Smooth muscle cell (in vitro differentiated cells): ENCODE results near the gene FMOD. TPM values are rescaled to one million over a fixed set of nuclear protein-coding genes. Genes with fewer than 3 reads are reported as not detected.
"Not testable (repeated sequence)": the region's sequence is repeated elsewhere in the genome, so short reads cannot be mapped to it uniquely, and the experiment has no call there.

Experiments used
- DNase-seq: peaks from one replicate; lab custom pipeline; 2025; ENCODE audit not compliant: unreplicated experiment; lab: John Stamatoyannopoulos, UW
- H2AFZ ChIP-seq: fragments of 200-600 bp; sonication (generic); 2 replicates; pipeline ENCODE4 v1.6.0; 2016; ENCODE audit warnings: antibody characterized with exemption, low read depth, mild to moderate bottlenecking
- H3F3A ChIP-seq: fragments of 200-600 bp; sonication (generic); 2 replicates; pipeline ENCODE4 v1.6.0; 2017; ENCODE audit warnings: antibody characterized with exemption, low read depth
- H3K27ac ChIP-seq: fragments of 200-600 bp; sonication (generic); 2 replicates; pipeline ENCODE4 v1.5.1; 2016; ENCODE audit warnings: low read depth, mild to moderate bottlenecking
- H3K27me3 ChIP-seq: fragments of 200-600 bp; sonication (generic); 2 replicates; pipeline ENCODE4 v1.6.1; 2016; ENCODE audit warnings: low read depth, mild to moderate bottlenecking
- H3K36me3 ChIP-seq: fragments of 200-600 bp; sonication (generic); 2 replicates; pipeline ENCODE4 v1.5.1; 2016; ENCODE audit warnings: low read depth
- H3K4me1 ChIP-seq: fragments of 200-600 bp; sonication (generic); 2 replicates; pipeline ENCODE4 v1.5.1; 2016; ENCODE audit warnings: low read depth
- H3K4me2 ChIP-seq: fragments of 200-600 bp; sonication (generic); 2 replicates; pipeline ENCODE4 v1.6.0; 2016; ENCODE audit warnings: mild to moderate bottlenecking
- H3K4me3 ChIP-seq: fragments of 200-600 bp; sonication (generic); 2 replicates; pipeline ENCODE4 v1.5.1; 2016; ENCODE audit warnings: mild to moderate bottlenecking
- H3K79me2 ChIP-seq: fragments of 200-600 bp; sonication (generic); 2 replicates; pipeline ENCODE4 v1.6.0; 2016; ENCODE audit warnings: low read depth, mild to moderate bottlenecking
- H3K9ac ChIP-seq: fragments of 200-600 bp; sonication (generic); 2 replicates; pipeline ENCODE4 v1.6.0; 2016; ENCODE audit warnings: low read depth
- H3K9me3 ChIP-seq: fragments of 200-600 bp; sonication (generic); replicated peaks from 2 replicates; pipeline ENCODE4 v1.5.1; 2016; ENCODE audit warnings: low read depth
- H4K20me1 ChIP-seq: fragments of 200-600 bp; sonication (generic); 2 replicates; pipeline ENCODE4 v1.6.0; 2016; ENCODE audit warnings: low read depth
- WGBS: methylation state at CpG from one replicate; pipeline ENCODE4 v1.1.7; 2016; ENCODE audit warnings: low lambda C conversion rate; 5-methylcytosine and 5-hydroxymethylcytosine counted together
- polyA plus RNA-seq: library from polyadenylated mRNA; unstranded; fragments of >200 nt; fragmentation: Nextera tagmentation; extraction: Ambion mirVana; gene quantifications from 2 replicates; pipeline ENCODE4 v1.2.1, GENCODE V29; 2016
- total RNA-seq: library from RNA; depleted of rRNA; stranded (reverse); fragments of >200 nt; gene quantifications from 2 replicates; pipeline ENCODE4 v1.2.3, GENCODE V29; 2014
- TF ChIP-seq, protein P1 (sequence below): fragments of 200-600 bp; sonication (generic); IDR thresholded peaks from 2 replicates; pipeline ENCODE4 v1.5.1; 2017; ENCODE audit warnings: borderline replicate concordance, mild to moderate bottlenecking, antibody characterized with exemption; ENCODE audit not compliant: insufficient read depth, poor library complexity, severe bottlenecking

FMOD gene
- total and polyA plus RNA-seq, 2 experiments from 2014 or later: 247 to 369 TPM

- Histone ChIP-seq H4K20me1 (peaks cover 21% of the 10 kb centered on the region), H3K27me3 (no peaks in the 10 kb centered on the region), H3K4me1 (peaks cover 19% of the 10 kb centered on the region), H3K4me3 (no peak overlapping the region), H2AFZ (no peak overlapping the region), H3F3A (peaks cover under 1% of the 10 kb centered on the region), H3K27ac (no peak overlapping the region), H3K9me3 (no peaks in the 10 kb centered on the region), H3K4me2 (no peak overlapping the region), H3K9ac (no peak overlapping the region), H3K79me2 (peaks cover 10% of the 10 kb centered on the region), H3K36me3 (no peaks in the 10 kb centered on the region)
- TF ChIP-seq, protein P1, sequence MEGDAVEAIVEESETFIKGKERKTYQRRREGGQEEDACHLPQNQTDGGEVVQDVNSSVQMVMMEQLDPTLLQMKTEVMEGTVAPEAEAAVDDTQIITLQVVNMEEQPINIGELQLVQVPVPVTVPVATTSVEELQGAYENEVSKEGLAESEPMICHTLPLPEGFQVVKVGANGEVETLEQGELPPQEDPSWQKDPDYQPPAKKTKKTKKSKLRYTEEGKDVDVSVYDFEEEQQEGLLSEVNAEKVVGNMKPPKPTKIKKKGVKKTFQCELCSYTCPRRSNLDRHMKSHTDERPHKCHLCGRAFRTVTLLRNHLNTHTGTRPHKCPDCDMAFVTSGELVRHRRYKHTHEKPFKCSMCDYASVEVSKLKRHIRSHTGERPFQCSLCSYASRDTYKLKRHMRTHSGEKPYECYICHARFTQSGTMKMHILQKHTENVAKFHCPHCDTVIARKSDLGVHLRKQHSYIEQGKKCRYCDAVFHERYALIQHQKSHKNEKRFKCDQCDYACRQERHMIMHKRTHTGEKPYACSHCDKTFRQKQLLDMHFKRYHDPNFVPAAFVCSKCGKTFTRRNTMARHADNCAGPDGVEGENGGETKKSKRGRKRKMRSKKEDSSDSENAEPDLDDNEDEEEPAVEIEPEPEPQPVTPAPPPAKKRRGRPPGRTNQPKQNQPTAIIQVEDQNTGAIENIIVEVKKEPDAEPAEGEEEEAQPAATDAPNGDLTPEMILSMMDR: no peak
- 91% methylated on average over 7 of the region's 7 CpGs for WGBS
- no peak for DNase-seq
These were observed 48.5 kb downstream of the FMOD start for GRCh38 chr1:203302456-203302855.

DNA sequence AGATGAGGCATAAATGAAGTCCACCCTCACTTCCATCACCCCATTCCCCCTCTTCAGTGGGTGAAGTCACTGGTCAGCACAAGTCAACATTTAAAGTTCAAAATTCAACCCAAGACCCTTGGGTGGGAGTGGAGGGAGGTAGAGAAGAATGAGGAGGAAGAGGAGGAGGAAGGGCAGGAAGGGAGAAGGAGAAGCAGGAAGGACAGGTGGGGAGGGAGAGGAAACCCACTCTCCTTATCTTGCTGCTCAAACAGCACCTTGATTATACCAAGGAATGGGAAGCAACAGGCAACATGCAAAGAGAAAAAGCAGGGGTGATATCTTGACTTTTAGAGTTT is 49.6 kb downstream of the FMOD start:
- Histone ChIP-seq H3K4me1 (peaks cover 11% of the 10 kb centered on the region), H3K9ac (no peak overlapping the region), H3F3A (no peaks in the 10 kb centered on the region), H4K20me1 (peaks cover 9% of the 10 kb centered on the region), H2AFZ (no peak overlapping the region), H3K9me3 (no peaks in the 10 kb centered on the region), H3K27me3 (no peaks in the 10 kb centered on the region), H3K79me2 (peaks cover 2% of the 10 kb centered on the region), H3K4me2 (no peak overlapping the region), H3K4me3 (no peak overlapping the region), H3K27ac (no peak overlapping the region), H3K36me3 (no peaks in the 10 kb centered on the region)
- TF ChIP-seq, protein P1: no peak
- no peak for DNase-seq

DNA sequence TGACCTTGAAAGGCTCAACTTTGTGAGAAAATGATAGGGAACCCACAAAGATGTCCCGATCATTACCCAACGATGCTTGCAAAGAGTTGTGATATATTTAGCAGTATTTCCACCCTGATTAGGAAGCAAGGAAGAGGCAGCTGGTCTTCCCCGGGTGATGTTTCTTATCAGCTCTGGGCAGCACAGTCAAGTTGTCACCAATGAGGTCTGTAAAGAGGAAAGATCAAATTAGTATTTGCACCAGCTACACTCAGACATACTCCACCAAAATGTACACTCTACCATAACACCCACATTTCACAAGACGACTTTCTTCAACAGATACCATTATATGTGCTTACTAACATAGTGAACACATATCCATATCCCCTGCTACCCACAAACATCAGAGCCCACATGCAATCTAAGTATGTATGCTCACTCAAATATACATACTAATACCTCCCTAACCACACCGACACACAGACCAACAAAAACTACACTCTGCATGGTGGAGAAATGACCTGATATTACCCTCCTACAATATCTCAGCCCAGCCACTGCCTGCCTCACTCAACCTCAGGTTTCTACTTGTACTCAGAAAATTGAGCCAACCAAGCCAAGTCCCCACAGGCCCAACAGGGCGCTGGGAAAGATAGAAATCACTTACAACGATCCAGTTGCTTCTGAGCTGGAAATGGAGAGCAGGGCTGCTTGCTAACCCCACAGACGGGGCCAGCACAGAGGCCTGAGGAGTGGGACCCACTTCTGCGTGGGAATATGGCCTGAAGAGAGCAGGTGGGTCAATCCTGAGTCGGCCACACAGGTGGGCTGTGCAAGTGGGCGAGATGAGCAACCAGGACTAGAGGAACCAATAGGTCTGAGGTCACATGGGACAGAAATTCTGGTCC is 50.2 kb downstream of the FMOD start:
- no peaks in the 10 kb centered on the region for H3F3A ChIP-seq
- peaks cover 2% of the 10 kb centered on the region for H3K79me2 ChIP-seq
- no peaks in the 10 kb centered on the region for H3K27me3 ChIP-seq
- H3K4me1 ChIP-seq: peaks cover 11% of the 10 kb centered on the region
- no peak overlapping the region for H3K27ac ChIP-seq
- peaks cover 3% of the 10 kb centered on the region for H4K20me1 ChIP-seq
- H3K9me3 ChIP-seq: no peaks in the 10 kb centered on the region
- TF ChIP-seq, protein P1: no peak
- no peaks in the 10 kb centered on the region for H3K36me3 ChIP-seq
- H3K9ac ChIP-seq: no peak overlapping the region
- WGBS: 66% methylated on average over 11 of the region's 11 CpGs
- H2AFZ ChIP-seq: no peak overlapping the region
- no peak for DNase-seq
- no peak overlapping the region for H3K4me3 ChIP-seq
- no peak overlapping the region for H3K4me2 ChIP-seq

DNA sequence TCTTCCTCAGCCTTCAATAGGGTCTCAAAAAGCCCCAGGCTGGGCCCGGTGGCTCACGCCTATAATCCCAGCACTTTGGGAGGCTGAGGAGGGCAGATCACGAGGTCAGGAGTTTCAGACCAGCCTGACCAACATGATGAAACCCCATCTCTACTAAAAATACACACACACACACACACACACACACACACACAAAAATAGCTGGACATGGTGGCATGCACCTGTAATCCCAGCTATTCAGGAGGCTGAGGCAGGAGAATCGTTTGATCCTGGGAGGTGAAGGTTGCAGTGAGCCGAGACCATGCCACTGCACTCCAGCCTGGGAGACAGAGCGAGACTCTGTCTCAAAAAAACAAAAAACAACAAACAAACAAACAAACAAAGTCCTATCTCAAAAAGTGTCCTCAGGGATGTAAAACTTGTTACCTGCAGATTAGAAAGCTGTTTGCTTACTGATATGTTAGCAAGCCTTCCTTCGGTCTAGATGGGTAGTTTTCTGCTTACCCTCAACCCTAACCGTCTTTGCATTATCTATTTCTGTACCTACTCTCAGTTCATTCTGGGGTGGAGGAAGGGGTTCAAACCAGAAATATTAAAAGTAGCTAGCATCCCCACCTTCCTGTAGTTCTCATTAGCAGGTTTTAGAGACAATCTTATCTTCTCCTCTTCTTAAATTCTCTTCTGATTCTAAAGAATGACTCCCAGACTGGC is 51.0 kb downstream of the FMOD start:
- H3K79me2 ChIP-seq, H3K27ac ChIP-seq, H4K20me1 ChIP-seq, H3K36me3 ChIP-seq, H3K9ac ChIP-seq, H3K4me3 ChIP-seq, DNase-seq, H3F3A ChIP-seq, H3K9me3 ChIP-seq, H3K27me3 ChIP-seq, H2AFZ ChIP-seq, H3K4me2 ChIP-seq: not testable (repeated sequence)
- peaks cover 10% of the 10 kb centered on the region for H3K4me1 ChIP-seq
- 92% methylated on average over 8 of the region's 8 CpGs for WGBS
